ENCODE data around the gene MOXD1.

GRCh38 chr6:132285004-132285780 is 116.1 kb downstream of the MOXD1 start:
- TF ChIP-seq POLR2A (IDR thresholded peaks at IDR 0.05), result no peak
- TF ChIP-seq POLR2AphosphoS5 (IDR thresholded peaks at IDR 0.05), result no peak
- no peak for TF ChIP-seq CTCF (IDR thresholded peaks at IDR 0.05)
- TF ChIP-seq EP300 (IDR thresholded peaks at IDR 0.05), result no peak

Data from stomach (tissue), 4 donors.